ENCODE data around the gene SDHAF3.

The SDHAF3 gene

GRCh38 chr7:97166308-97166707 lies 48.8 kb downstream of the SDHAF3 start:
- no peak for TF ChIP-seq GATA2 (IDR thresholded peaks at IDR 0.05; ENCODE audit: low read depth, low read length)
- TF ChIP-seq GATA3 (IDR thresholded peaks at IDR 0.05; ENCODE audit: low read depth, low read length): no peak

- TF ChIP-seq GATA2 (IDR thresholded peaks at IDR 0.05; ENCODE audit: low read depth, low read length) (no peak), GATA3 (IDR thresholded peaks at IDR 0.05; ENCODE audit: low read depth, low read length) (no peak)
Observed at GRCh38 chr7:97167176-97167575, 49.7 kb downstream of the SDHAF3 start.

GRCh38 chr7:97167749-97168148 lies 50.3 kb downstream of the SDHAF3 start:
- no peak for TF ChIP-seq GATA3 (IDR thresholded peaks at IDR 0.05; ENCODE audit: low read depth, low read length)
- no peak for TF ChIP-seq GATA2 (IDR thresholded peaks at IDR 0.05; ENCODE audit: low read depth, low read length)

- no peak for TF ChIP-seq GATA2 (IDR thresholded peaks at IDR 0.05; ENCODE audit: low read depth, low read length)
- no peak for TF ChIP-seq GATA3 (IDR thresholded peaks at IDR 0.05; ENCODE audit: low read depth, low read length)
Observed at GRCh38 chr7:97174303-97174702, 56.8 kb downstream of the SDHAF3 start.

GRCh38 chr7:97179454-97180104 lies 62.1 kb downstream of the SDHAF3 start:
- TF ChIP-seq GATA3 (IDR thresholded peaks at IDR 0.05; ENCODE audit: low read depth, low read length) (no peak), GATA2 (IDR thresholded peaks at IDR 0.05; ENCODE audit: low read depth, low read length) (no peak)

- TF ChIP-seq GATA2 (IDR thresholded peaks at IDR 0.05; ENCODE audit: low read depth, low read length): no peak
- no peak for TF ChIP-seq GATA3 (IDR thresholded peaks at IDR 0.05; ENCODE audit: low read depth, low read length)
Observed at GRCh38 chr7:97187067-97187466, 69.6 kb downstream of the SDHAF3 start.

- TF ChIP-seq GATA2 (IDR thresholded peaks at IDR 0.05; ENCODE audit: low read depth, low read length) (no peak), GATA3 (IDR thresholded peaks at IDR 0.05; ENCODE audit: low read depth, low read length) (no peak)
Observed at GRCh38 chr7:97198596-97198995, 81.1 kb downstream of the SDHAF3 start.

GRCh38 chr7:97200018-97200417 lies 82.5 kb downstream of the SDHAF3 start:
- TF ChIP-seq GATA3 (IDR thresholded peaks at IDR 0.05; ENCODE audit: low read depth, low read length): no peak
- TF ChIP-seq GATA2 (IDR thresholded peaks at IDR 0.05; ENCODE audit: low read depth, low read length): no peak

GRCh38 chr7:97203957-97204356 lies 86.5 kb downstream of the SDHAF3 start:
- TF ChIP-seq GATA2 (IDR thresholded peaks at IDR 0.05; ENCODE audit: low read depth, low read length): no peak
- no peak for TF ChIP-seq GATA3 (IDR thresholded peaks at IDR 0.05; ENCODE audit: low read depth, low read length)

GRCh38 chr7:97204821-97205220 lies 87.3 kb downstream of the SDHAF3 start:
- TF ChIP-seq GATA3 (IDR thresholded peaks at IDR 0.05; ENCODE audit: low read depth, low read length) (no peak), GATA2 (IDR thresholded peaks at IDR 0.05; ENCODE audit: low read depth, low read length) (no peak)

- TF ChIP-seq GATA2 (IDR thresholded peaks at IDR 0.05; ENCODE audit: low read depth, low read length) (no peak), GATA3 (IDR thresholded peaks at IDR 0.05; ENCODE audit: low read depth, low read length) (no peak)
Observed at GRCh38 chr7:97215556-97215955, 98.1 kb downstream of the SDHAF3 start.

GRCh38 chr7:97218767-97219166 lies 101.3 kb downstream of the SDHAF3 start:
- TF ChIP-seq GATA2 (IDR thresholded peaks at IDR 0.05; ENCODE audit: low read depth, low read length) (no peak), GATA3 (IDR thresholded peaks at IDR 0.05; ENCODE audit: low read depth, low read length) (no peak)

- no peak for TF ChIP-seq GATA3 (IDR thresholded peaks at IDR 0.05; ENCODE audit: low read depth, low read length)
- TF ChIP-seq GATA2 (IDR thresholded peaks at IDR 0.05; ENCODE audit: low read depth, low read length): no peak
Observed at GRCh38 chr7:97219237-97219636, 101.7 kb downstream of the SDHAF3 start.

GRCh38 chr7:97224316-97224715 lies 106.8 kb downstream of the SDHAF3 start:
- TF ChIP-seq GATA2 (IDR thresholded peaks at IDR 0.05; ENCODE audit: low read depth, low read length): no peak
- TF ChIP-seq GATA3 (IDR thresholded peaks at IDR 0.05; ENCODE audit: low read depth, low read length): no peak

- TF ChIP-seq GATA2 (IDR thresholded peaks at IDR 0.05; ENCODE audit: low read depth, low read length): no peak
Observed at GRCh38 chr7:97226541-97226940, 109.0 kb downstream of the SDHAF3 start.

Measured in SH-SY5Y (cell line).